ELF-1 (cell line): ENCODE data around the gene TMEM52.
A peak's percentile ranks its signal among the peaks of the same experiment; 100 is the strongest.
"Not testable (repeated sequence)": the region's sequence is repeated elsewhere in the genome, so short reads cannot be mapped to it uniquely, and the experiment has no call there.

Source experiments
- DNase-seq: peaks from one replicate; pipeline ENCODE4 v3.0.0-alpha.2; 2016; ENCODE audit warnings: low read depth, low spot score

TMEM52 gene

GRCh38 chr1:1894354-1895059, 24.6 kb downstream of the TMEM52 start:
- DNase-seq, result peak; percentile 60

GRCh38 chr1:1893997-1894353, 25.1 kb downstream of the TMEM52 start:
- no peak for DNase-seq

- DNase-seq, result no peak
These were observed 25.6 kb downstream of the TMEM52 start for GRCh38 chr1:1893291-1893985.

GRCh38 chr1:1892763-1893120, 26.3 kb downstream of the TMEM52 start:
- DNase-seq, result no peak

- no peak for DNase-seq
These were observed 26.9 kb downstream of the TMEM52 start for GRCh38 chr1:1892079-1892762.

- peak; percentile 54 for DNase-seq
These were observed 27.6 kb downstream of the TMEM52 start for GRCh38 chr1:1891349-1892078.

GRCh38 chr1:1890506-1891348, 28.4 kb downstream of the TMEM52 start, which contains the start of gene GNB1:
Gene GNB1 (minus strand): TSS chr1:1891087. CDS start chr1:1825453, 65,634 bp downstream.
- peak; percentile 86 for DNase-seq

- DNase-seq, result no peak
These were observed 29.1 kb downstream of the TMEM52 start for GRCh38 chr1:1889847-1890505.

GRCh38 chr1:1889090-1889750, 29.9 kb downstream of the TMEM52 start:
- peak; percentile 34 for DNase-seq

- DNase-seq, result not testable (repeated sequence)
These were observed 35.2 kb downstream of the TMEM52 start for GRCh38 chr1:1883890-1884289.

GRCh38 chr1:1883092-1883873, 35.8 kb downstream of the TMEM52 start:
- peak; percentile 35 for DNase-seq

- no peak for DNase-seq
These were observed 37.4 kb downstream of the TMEM52 start for GRCh38 chr1:1881727-1882126.

- no peak for DNase-seq
These were observed 38.3 kb downstream of the TMEM52 start for GRCh38 chr1:1880617-1881312.

GRCh38 chr1:1879942-1880341, 39.1 kb downstream of the TMEM52 start:
- DNase-seq, result no peak

GRCh38 chr1:1877865-1878436, 41.1 kb downstream of the TMEM52 start:
- no peak for DNase-seq

- DNase-seq, result no peak
These were observed 42.6 kb downstream of the TMEM52 start for GRCh38 chr1:1876335-1876930.

- no peak for DNase-seq
These were observed 43.1 kb downstream of the TMEM52 start for GRCh38 chr1:1875932-1876331.

GRCh38 chr1:1874901-1875300, 44.2 kb downstream of the TMEM52 start:
- DNase-seq, result no peak
